ENCODE measurements around the gene AAK1.
"Not testable (repeated sequence)": the region's sequence is repeated elsewhere in the genome, so short reads cannot be mapped to it uniquely, and the experiment has no call there.

AAK1 gene

DNA sequence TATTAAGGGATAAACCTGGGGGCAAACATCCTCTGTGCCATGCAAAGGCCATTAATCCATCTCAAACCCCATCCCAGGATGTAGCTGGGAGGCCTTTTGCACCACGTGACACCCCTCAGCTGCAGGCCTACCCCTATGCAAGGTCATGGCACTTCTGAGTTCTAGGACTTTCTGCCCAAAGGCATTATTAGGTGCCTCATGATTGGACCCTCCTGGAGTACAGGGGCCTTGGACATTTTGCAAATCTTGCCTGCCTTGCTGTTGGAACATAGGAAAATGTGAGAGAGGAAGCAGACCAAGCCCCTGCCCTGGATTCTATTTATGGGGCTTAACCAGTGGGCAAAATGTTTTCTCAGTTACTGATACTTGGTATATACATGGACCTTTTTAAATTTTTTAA is 162.1 kb downstream of the AAK1 start:
- no peak for DNase-seq

DNA sequence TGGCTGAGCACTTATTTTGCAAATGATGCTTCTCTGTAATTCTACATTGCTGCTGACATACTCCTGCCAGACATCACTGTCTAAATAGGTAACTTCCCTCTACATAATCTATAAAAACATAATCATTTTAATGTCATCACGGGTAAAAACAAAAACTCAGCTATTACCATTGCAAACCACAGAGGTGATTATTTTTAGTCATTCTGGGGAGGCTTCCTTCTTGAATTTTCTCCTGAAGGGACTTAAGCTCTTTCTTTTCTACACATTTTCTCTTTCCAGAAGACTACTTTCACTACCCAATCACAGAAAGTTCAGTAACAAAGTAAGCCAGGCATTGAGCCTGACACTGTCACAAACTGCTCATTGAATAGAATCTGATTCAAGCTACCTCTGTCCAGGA is 165.9 kb downstream of the AAK1 start:
- DNase-seq = no peak

DNA sequence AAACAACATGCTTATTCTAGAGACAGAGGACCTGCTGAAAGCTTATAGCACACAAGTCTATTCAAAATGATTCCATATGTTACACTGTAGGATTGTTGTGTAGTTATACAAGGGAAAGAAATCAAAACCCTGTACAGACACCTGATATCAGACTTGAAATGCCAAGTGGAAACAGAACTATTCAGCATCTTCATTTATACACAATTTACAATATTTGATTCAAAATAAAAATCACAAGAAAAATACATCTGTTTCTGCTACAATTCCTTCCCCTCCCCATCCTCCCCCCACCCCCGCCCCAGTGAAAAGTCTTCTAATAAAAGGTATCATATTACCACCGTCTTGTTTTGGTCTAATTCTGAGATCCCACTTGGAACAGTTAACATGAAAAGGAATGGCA is 168.9 kb downstream of the AAK1 start:
- DNase-seq = no peak

DNA sequence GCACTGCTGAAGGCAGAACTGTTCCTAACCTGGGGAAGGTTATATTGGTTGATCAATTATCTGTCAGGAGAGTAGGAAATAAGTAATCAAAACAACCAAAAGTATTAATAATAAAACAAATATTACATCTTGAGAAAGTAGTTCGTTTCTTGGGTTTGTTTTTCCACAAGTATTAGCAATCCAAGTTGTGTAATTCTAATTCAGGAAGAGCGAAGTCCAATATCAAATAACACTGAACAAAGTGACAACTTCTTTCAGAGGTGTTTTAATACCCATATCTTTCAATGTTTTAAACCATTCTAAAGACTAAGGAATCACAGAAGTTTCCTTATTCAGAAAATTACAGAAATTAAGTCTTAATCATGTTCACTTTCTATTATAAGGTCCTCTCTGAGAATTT is 171.7 kb downstream of the AAK1 start:
- DNase-seq = no peak

DNA sequence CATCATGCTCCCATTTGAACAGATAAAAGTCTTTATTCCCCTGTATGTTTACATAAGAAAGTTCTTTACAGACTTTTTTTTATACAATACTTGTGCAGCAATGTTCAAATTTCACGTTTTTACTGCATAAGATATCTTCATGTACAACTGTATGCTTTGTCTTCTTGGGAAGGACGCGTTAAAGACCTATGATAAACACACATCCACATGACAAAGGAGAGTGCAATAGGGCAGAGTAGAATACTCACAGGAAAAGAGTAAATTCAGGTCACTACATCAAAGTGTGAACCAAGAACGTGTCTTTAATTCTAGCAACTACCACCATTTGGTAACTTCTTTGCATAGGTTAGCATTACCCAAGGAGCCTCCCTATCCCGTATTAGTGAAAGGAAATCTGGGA is 172.6 kb downstream of the AAK1 start:
- DNase-seq = no peak

DNA sequence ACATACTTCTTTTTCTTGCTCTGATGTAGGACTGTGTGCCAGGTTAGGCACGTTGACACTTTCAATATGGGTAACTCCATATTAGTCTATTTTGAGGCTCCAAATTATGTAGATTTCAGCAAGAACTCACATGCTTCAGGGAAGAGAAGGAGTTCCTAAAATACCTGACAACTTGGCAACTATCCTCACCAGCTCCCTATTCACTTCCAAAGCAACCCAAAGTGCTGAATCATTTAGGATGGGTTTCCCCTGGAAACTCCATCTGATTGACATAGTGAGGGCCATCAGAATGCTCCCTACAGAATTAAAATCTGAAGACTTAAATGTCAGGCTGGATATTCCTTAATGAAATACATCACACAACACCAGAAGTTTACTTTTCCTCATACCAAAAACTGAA is 173.8 kb downstream of the AAK1 start:
- no peak for DNase-seq

DNA sequence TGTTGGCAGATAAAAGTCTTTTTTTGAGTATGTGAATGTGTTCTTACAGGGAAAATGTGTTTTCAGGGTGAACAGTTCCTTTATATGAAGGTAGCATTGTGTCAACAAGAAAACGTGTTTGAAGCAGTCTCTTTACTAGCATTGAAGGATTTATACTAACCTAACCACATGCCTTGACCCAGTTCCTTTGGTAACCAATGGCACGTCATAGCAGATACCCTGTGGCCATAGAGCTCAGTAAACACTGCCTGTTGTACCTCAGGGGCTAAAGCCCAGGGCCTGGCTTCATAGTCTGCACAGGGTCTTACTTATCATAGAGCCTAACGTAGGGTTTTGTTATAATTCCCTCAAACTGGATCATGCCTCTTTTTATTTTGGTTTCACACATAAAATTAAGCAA is 174.2 kb downstream of the AAK1 start:
- no peak for DNase-seq

DNA sequence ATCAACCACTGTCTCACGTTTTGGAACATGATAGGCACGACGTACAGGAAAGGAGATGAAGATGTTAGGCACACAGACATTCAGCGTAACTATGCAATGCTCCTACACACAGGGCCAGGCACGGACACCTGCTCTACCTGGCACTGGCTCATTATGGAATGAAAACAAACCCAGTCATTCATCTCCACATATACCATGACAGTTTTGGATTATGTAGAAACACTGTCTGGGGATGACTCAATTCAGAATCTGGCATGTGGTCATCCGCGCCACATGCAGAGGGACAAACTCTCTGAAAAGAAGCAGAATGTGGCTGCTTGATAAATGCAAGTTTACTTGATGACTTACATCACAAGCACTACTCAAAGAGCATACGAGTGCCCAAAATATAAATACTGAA is 176.8 kb downstream of the AAK1 start:
- no peak for DNase-seq

DNA sequence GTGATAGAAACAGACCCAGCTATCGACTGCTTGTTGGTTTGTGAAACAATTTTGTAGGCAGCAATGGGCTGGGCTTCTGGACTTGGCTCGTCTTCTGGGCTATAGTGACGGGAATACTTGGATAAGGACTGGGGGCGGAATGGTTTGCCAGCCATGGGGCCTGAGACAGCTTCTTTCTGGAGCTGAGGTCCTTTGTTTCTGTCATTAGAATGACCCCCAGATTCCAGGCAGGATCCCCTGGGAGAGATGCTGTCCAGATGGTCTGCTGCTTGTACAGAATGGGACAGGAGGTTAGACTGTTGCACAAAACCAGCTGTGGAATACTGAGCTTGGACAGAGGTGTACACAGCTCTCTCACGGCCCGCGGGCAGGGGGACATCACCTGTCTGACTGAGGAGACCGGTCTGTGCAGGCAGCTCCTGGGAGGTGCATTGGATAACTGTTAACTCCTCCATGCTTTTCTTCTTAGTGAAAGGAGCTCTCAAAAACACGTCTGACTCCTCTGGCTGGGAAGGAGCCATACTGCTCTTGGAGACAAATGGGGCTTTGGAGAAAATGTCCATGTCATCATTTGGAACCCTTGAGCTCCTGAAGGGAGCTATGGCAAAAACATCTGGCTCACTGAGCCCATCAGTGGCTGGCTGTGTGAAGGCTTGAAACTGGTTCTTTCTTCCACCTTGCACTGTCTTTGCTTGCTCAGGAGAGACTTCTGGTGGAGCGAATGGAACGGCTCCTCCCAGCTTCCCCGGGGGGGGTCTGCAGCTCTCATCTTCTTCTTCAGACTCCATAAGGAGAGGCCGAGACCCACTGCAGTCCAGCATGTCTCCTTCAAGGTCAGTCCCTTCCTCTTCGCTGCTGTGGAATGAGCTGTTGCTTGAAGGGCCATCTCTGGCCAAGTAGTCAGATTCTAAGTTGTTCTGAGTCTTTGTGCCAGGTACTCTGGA is 177.8 kb downstream of the AAK1 start:
- no peak for DNase-seq

DNA sequence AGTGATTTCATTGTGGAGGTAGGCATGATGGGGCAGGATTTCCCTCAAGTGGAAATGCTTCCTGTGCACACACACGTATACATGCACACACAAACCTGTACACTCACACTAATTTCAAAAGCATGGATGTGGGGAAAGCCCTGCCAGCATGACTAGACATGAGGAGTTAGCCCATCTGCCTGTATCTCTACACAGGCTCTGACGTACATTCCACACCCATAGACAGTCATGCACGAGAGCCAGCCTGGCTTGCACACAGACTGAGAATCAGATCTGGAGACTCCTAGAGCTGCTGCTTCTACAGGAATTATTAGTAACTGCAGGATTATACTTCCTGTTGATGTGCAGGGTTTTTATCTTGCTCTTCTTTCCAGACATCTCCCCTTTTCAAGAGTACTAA is 179.0 kb downstream of the AAK1 start:
- DNase-seq = no peak

DNA sequence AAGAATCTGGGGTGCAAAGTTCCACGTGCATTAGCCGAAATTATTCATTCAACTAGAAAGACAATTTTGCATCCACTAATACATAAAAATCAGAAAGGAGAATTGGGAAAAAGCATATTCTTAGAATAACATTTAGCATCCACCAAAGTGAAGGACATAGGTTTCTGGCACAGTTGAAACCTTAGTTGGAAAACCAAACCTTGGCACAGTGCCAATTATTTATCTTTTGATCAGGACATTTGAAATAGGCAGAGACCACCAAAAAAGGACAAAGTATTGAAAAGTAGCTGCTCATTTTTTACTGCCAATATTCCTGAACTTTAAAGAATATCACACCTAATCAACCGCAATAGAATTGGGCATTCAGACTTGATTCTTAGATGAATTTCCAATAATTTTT is 180.8 kb downstream of the AAK1 start:
- DNase-seq = no peak

DNA sequence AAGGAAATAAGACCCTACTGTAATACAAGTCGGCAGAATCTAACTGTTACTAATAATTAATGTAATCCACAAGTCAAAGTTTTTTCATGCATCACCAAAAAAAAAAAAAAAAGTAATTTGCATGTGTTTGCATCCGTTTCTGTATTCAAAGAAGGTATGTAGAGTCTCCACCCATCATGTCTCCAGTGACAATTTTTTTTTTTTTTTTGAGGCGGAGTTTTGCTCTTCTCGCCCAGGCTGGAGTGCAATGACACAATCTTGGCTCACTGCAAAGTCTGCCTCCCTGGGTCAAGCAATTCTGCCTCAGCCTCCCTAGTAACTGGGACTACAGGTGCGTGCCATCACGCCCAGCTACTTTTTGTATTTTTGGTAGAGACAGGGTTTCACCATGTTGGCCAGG is 182.1 kb downstream of the AAK1 start:
- no peak for DNase-seq

DNA sequence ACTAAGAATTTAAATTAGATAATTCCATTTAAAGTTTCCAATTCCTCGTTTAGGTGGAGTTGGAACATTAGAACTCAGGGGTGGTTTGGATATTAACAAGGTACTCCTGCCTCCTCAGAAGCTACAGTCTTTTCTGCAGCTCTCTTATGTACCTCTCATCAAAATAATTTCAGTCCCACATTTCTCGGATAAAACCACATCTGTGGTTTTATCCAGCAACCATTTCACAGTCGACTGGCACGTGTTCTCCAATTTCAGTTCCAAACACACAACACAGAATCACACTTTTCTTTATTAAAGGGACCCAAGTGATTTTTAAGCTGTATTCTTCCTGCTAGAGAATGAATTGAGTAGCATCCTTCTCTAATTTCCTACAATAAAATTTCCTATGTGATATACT is 183.6 kb downstream of the AAK1 start:
- DNase-seq = no peak

DNA sequence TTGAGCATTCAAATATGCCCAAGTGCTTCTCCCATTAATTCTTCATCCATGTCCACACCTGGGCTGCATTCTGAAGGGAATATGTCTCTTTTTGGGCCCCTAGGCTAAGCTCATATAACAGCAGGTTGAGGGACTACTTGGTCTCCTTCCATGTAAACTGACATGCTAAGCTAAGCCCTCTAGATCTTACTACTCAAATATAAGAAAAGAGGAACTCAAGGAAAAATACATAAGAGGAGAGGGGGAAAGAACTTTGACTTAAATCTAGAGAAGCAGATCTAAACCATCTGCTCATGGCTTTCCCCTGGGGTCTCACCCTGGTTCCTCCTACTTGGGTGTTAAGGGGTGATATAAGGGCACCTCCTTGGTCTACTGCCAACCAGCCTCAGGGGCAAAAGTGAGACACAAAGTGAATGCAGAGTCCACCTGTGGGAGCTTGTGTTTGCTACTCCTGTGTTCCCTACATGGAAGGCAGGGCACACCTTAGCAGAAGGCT is 186.5 kb downstream of the AAK1 start:
- DNase-seq = no peak

DNA sequence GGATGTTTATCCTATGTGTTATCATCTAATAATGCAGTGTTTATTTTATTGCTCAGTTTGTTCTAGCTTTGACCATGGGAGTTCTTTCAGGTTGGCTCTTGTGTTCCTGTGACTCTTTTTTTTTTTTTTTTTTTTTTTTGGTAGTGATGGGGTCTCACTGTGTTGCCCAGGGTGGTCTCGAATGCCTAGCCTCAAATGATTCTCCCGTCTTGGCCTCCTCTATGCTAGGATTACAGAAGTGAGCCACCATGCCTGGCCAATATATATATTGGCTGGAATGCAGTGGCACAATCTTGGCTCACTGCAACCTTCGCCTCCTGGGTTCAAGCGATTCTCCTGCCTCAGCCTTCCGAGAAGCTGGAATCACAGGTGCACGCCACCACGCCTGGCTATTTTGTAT is 187.4 kb downstream of the AAK1 start:
- DNase-seq = no peak

DNA sequence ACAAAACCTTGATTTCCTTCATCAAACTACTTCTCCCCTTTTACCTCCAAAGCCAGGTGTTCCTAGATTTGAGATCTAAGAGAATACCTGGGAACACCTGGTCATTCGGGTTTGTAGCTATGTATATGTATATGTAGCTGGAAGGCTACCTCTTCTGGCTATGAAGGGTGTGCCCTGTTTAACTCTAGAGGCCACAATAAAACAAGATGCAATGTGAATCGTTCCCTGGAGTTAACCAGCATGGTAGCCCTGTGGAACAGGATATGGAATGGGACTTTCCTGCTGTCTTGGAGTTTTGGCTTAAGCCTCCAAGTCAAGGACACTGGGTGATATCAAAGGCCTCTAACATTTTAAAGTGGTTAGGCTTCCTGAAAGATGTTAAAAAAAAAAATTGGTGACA is 188.6 kb downstream of the AAK1 start:
- no peak for DNase-seq

DNA sequence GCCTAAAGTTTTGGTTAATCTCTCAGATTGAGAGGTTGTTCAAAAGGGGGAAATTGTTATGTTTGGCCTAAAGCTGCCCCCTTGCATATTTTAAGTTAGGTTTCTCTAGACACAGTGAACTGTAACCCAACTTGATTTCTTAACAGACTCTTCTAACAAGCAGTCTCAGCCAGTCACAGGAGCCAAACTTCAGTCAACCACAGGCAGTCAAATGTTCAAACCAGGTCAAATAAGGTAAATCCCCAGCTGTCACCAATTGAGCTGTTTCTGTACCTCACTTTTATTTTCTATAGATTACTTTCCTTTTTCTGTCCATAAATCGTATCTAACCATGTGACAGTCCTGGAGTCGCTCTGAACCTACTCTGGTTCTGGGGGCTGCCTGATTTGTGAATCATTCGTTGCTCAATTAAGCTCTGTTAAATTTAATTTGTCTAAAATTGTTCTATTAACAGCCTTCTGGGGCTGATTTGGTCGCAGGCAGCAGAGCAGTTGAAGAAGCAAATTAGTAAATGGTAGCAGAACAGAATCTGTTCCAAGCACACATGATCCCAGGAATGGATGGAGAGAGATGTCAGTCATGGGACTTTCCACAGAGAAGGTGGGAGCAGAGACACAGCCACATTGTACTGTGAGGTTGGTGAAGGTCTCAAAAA is 189.9 kb downstream of the AAK1 start:
- no peak for DNase-seq

DNA sequence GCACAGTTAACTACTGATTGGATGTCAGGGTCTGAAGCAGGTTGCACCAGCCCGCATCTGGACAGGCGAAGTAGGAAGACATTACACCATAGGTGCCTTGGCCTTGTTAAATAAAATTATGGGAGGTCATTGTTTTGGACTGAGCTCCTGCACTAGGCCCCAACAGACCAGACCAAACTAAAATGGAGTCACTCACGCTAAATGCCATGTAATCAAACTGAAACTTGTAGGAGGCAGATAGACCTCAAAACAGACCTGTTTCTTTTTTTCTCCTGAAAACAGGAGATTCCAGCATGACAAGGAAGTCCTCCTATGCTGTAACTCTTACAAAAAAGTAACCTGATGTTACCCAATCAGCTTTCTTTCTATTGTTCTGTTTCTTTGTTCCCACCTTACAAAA is 190.9 kb downstream of the AAK1 start:
- no peak for DNase-seq

DNA sequence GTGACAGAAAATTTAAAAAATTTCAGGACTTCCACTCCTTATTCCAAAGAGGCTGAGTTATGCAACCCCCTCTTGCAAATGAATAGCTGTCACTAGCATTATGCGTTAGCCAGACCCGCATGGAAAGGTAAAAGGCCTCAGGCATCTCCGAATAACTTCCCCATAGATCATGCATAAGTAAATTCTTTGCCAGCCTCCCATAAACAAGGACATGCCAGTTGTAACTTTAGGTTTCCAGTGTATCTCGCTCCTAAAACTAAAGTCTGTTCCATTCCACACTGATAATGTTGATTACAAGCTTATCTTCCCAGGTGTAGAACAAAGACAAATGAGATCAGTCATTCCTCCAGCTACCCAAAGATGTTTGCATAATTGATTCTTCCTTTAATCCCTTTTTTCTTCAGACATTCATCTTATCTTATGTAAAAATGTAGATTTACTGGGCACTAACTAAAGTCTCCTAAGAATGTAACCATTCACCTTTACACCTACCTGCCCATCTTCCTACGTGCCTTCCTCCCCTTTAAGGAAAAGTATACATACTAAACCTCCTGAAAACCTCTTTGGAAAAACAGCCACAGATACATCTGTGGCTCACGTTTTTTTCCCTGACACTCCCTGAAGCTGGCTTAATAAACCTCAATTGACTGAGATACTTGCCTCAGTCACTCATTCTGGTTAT is 192.7 kb downstream of the AAK1 start:
- DNase-seq = no peak

DNA sequence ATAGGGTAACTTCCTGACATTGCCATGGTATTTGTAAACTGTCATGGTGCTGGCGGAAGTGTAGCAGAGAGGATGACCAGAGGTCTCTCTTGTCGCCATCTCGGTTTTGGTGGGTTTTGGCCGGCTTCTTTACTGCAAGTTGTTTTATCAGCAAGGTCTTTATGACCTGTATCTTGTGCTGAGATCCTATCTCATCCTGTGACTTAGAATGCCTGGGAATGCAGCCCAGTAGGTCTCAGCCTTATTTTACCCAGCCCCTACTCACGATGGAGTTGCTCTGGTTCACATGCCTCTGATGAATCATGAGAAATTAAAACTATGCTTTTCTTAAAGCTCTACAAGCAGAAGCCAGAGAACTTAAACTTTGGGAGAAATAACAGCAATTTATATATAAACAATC is 193.6 kb downstream of the AAK1 start:
- DNase-seq = no peak

DNA sequence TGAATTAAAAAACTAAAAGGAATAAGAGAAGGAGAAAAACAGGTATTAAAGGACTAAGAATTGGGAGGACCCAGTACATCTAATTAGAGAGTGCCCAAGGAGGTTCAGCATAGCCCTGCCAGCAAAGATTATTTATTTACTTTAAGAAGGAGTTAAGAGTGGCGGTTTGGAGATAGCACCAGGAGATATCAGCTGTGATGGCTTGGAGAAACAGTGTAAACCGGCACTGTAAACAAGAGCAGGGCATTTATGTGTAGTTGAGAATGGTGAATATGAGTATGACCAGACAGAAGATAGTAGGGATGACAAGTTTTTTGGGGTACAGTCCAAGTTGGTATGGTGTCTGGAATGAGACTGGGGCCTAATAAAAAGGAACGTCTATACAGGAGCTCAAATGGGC is 199.9 kb downstream of the AAK1 start:
- DNase-seq = not testable (repeated sequence)

DNA sequence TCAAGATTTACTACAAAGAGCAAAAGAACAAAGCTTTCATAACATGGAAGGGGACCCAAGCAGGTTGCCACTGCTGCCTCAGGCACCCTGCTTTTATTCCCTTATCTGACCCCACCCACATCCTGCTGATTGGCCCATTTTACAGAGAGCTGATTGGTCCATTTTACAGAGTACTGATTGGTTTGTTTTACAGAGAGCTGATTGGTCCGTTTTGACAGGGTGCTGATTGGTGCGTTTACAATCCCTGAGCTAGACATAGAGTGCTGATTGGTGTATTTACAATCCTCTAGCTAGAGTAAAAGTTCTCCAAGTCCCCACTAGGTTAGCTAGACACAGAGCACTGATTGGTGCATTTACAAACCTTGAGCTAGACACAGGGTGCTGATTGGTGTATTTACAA is 204.0 kb downstream of the AAK1 start:
- peak; percentile 41 for DNase-seq

DNA sequence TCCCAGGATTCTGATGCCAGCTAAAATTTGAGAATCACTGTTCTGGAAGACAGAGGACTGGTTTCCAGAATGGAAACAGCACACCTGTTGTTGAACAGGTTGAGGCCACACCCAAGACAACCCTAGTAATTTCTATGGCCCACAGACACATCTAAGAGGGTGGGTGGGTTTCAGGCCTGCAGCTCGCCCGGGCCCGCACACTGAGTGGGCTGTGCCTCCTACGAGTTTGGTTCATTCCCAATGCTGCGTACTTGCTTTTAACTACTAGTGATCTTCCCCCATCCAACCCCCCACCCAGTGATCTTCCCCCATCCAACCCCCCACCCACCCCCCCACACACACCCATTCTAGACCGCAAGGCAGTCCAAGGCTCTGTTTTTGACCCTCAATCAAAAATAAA is 205.0 kb downstream of the AAK1 start:
- no peak for DNase-seq

DNA sequence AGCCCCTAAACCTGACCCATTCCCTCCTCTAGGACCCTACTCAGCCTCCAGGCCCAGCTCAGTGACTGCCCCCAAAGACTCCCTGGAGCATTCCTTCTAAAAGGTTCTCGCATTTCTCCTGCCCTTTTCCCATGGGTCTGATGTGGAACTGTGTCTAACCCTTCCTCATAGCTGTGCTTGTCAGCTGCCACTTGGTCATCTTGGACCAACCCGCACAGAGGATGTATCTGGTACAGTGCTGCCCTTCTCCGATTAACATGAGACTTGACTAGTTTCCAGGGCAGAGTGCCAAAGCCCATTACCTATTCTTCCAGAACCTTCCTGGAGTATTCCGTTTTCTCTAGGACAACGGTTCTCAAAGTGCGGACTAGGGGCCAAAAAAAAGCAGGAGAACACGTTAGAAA is 205.8 kb downstream of the AAK1 start:
- no peak for DNase-seq

Data from CD4-positive, alpha-beta T cell treated with Interleukin-10 for 1 hour (primary cell).